SK-N-SH (cell line): Measurements from ENCODE around the gene PRR15. TPM values are rescaled to one million over a fixed set of nuclear protein-coding genes. Genes with fewer than 3 reads are reported as not detected.

Experiments
- CTCF ChIA-PET: fragments of 300-600, 350-600 bp; formaldehyde crosslinking; extraction: SDS; loops from one replicate; lab custom pipeline; 2021; lab: Yijun Ruan, JAX
- POLR2A ChIA-PET: fragments of 350-600 bp; sonication (Branson Sonifier 250); formaldehyde crosslinking; extraction: SDS; loops from one replicate; lab custom pipeline; 2020; ENCODE audit warnings: antibody characterized with exemption, inconsistent platforms; lab: Yijun Ruan, JAX
- DNase-seq: peaks from one replicate; pipeline ENCODE4 v3.0.0; 2012
- H2AFZ ChIP-seq: fragments of 200-600 bp; sonication (generic); 2 replicates; pipeline ENCODE4 v1.8.1; 2016; ENCODE audit warnings: antibody characterized with exemption, mild to moderate bottlenecking, low read depth
- H3F3A ChIP-seq: fragments of 200-600 bp; sonication (generic); replicated peaks from 2 replicates; pipeline ENCODE3; 2016; ENCODE audit warnings: antibody characterized with exemption, mild to moderate bottlenecking; ENCODE audit not compliant: insufficient read depth
- H3K27ac ChIP-seq, 2 experiments: fragments of 200-500 bp in 1 of 2; fragments of 200-600 bp in 1 of 2; sonication (Bioruptor generic) in 1 of 2; sonication (generic), shearing (Covaris generic) in 1 of 2; 2 replicates each; pipeline versions ENCODE4 v1.5.1 to v1.6.1; 2014 to 2016; ENCODE audit warnings: low read depth in 2 of 2, inconsistent platforms in 1 of 2, low read length in 1 of 2, mild to moderate bottlenecking in 1 of 2, mixed read lengths in 1 of 2
- H3K27me3 ChIP-seq: fragments of 200-600 bp; sonication (generic), shearing (Covaris generic); 2 replicates; pipeline ENCODE4 v1.6.1; 2016; ENCODE audit warnings: mixed run types; ENCODE audit not compliant: insufficient read depth
- H3K36me3 ChIP-seq, 2 experiments: fragments of 200-500 bp in 1 of 2; fragments of 200-600 bp in 1 of 2; sonication (Bioruptor generic) in 1 of 2; sonication (generic) in 1 of 2; replicated peaks in 1 of 2; 2 replicates each; pipeline versions ENCODE3 to v1.5.1; 2014 to 2016; ENCODE audit warnings: low read length in 1 of 2, mild to moderate bottlenecking in 1 of 2; ENCODE audit not compliant: insufficient read depth in 2 of 2, control insufficient read depth in 1 of 2
- H3K4me1 ChIP-seq, 2 experiments: fragments of 200-500 bp in 1 of 2; fragments of 200-600 bp in 1 of 2; sonication (Bioruptor generic) in 1 of 2; sonication (generic), shearing (Covaris generic) in 1 of 2; 2 replicates each; pipeline versions ENCODE4 v1.5.1 to v1.6.1; 2014 to 2016; ENCODE audit warnings: low read depth in 1 of 2, low read length in 1 of 2, mixed run types in 1 of 2; ENCODE audit not compliant: insufficient read depth in 2 of 2, control insufficient read depth in 1 of 2
- H3K4me2 ChIP-seq: fragments of 200-600 bp; sonication (generic), shearing (Covaris generic); 2 replicates; pipeline ENCODE4 v1.6.1; 2017; ENCODE audit warnings: mixed run types
- H3K4me3 ChIP-seq, 2 experiments: fragments of 200-500 bp in 1 of 2; fragments of 200-600 bp in 1 of 2; sonication (Bioruptor generic) in 1 of 2; sonication (generic), shearing (Covaris generic) in 1 of 2; 2 replicates each; pipeline versions ENCODE4 v1.5.1 to v1.8.1; 2014 to 2016; ENCODE audit warnings: low read depth in 2 of 2, inconsistent platforms in 1 of 2, low read length in 1 of 2, mild to moderate bottlenecking in 1 of 2, mixed read lengths in 1 of 2, moderate library complexity in 1 of 2
- H3K79me2 ChIP-seq: fragments of 200-600 bp; sonication (generic); 2 replicates; pipeline ENCODE4 v1.8.1; 2017; ENCODE audit warnings: mild to moderate bottlenecking; ENCODE audit not compliant: insufficient read depth
- H3K9ac ChIP-seq: fragments of 200-600 bp; sonication (generic); 2 replicates; pipeline ENCODE4 v1.6.1; 2017; ENCODE audit warnings: mixed run types
- H3K9me2 ChIP-seq: fragments of 200-600 bp; sonication (generic); 2 replicates; pipeline ENCODE4 v1.6.1; 2017; ENCODE audit warnings: mixed run types
- H3K9me3 ChIP-seq: fragments of 200-600 bp; sonication (generic); 2 replicates; pipeline ENCODE4 v1.6.1; 2017; ENCODE audit warnings: mixed run types, mild to moderate bottlenecking, moderate library complexity
- H4K20me1 ChIP-seq: fragments of 200-600 bp; sonication (generic); 2 replicates; pipeline ENCODE4 v1.6.1; 2017; ENCODE audit warnings: mild to moderate bottlenecking, mixed run types; ENCODE audit not compliant: insufficient read depth
- CHD2 ChIP-seq: fragments of 150-350 bp; IDR thresholded peaks from 2 replicates; pipeline ENCODE4 v1.6.1; 2018; ENCODE audit warnings: low read length; ENCODE audit not compliant: partially characterized antibody
- EP300 ChIP-seq, 2 experiments: IDR thresholded peaks; 2 replicates each; pipeline versions ENCODE4 v1.4.0 to v1.6.1; 2012; ENCODE audit warnings: borderline replicate concordance in 1 of 2, low read depth in 1 of 2, low read length in 1 of 2
- FOXJ3 ChIP-seq: sonication (generic); formaldehyde crosslinking; IDR thresholded peaks from 2 replicates; pipeline ENCODE4 v1.5.1; 2020; ENCODE audit warnings: mild to moderate bottlenecking, missing genetic modification reagents
- GABPA ChIP-seq: IDR thresholded peaks from 2 replicates; pipeline ENCODE4 v1.4.0; 2012; ENCODE audit warnings: low read depth, mild to moderate bottlenecking
- JUND ChIP-seq: IDR thresholded peaks from 2 replicates; pipeline ENCODE4 v1.4.0; 2012
- MAX ChIP-seq: IDR thresholded peaks from 2 replicates; pipeline ENCODE4 v1.4.0; 2012; ENCODE audit warnings: low read depth
- NFIC ChIP-seq: IDR thresholded peaks from 2 replicates; pipeline ENCODE4 v1.4.0; 2012; ENCODE audit warnings: borderline replicate concordance
- PBX3 ChIP-seq: IDR thresholded peaks from 2 replicates; pipeline ENCODE4; 2012
- RAD21 ChIP-seq: IDR thresholded peaks from 2 replicates; pipeline ENCODE4 v1.6.1; 2012; ENCODE audit warnings: mild to moderate bottlenecking, low read length
- RFX5 ChIP-seq: IDR thresholded peaks from 2 replicates; pipeline ENCODE4 v1.6.1; 2012; ENCODE audit warnings: mild to moderate bottlenecking, improper control_type of control experiment, low read length
- TCF12 ChIP-seq: IDR thresholded peaks from 2 replicates; pipeline ENCODE4 v1.4.0; 2012
- TEAD4 ChIP-seq: IDR thresholded peaks from 2 replicates; pipeline ENCODE4 v1.4.0; 2012; ENCODE audit warnings: mild to moderate bottlenecking, borderline replicate concordance; ENCODE audit not compliant: insufficient read depth
- ZBTB33 ChIP-seq: IDR thresholded peaks from 2 replicates; pipeline ENCODE4 v1.4.0; 2012; ENCODE audit warnings: low read depth, borderline replicate concordance
- WGBS: methylation state at CpG from one replicate; pipeline ENCODE4 v1.1.6; 2017; ENCODE audit warnings: low lambda C conversion rate; 5-methylcytosine and 5-hydroxymethylcytosine counted together
- polyA plus RNA-seq, 3 experiments: library from polyadenylated mRNA; depleted of rRNA; stranded (reverse); fragments of >200 nt; gene quantifications; 2 replicates each; pipeline ENCODE4 v1.2.3, GENCODE V29; 2012

The PRR15 gene
- polyA plus RNA-seq, 1 of the 3 experiments (the other 2 are of a cell fraction) = 0.49 TPM

GRCh38 chr7:29557954-29558353 is 5.7 kb upstream of the PRR15 start:
- H3K9me2 ChIP-seq = no peaks in the 10 kb centered on the region
- TF ChIP-seq EP300 (IDR thresholded peaks at IDR 0.05; ENCODE audit: borderline replicate concordance in 1 of 2, low read depth in 1 of 2, low read length in 1 of 2) (no peak), FOXJ3 (no peak), ZBTB33 (no peak), TEAD4 (no peak), JUND (no peak), TCF12 (peak; percentile 24; the same call in 1 of the 2 replicates), CHD2 (no peak), GABPA (no peak), MAX (no peak), RAD21 (no peak), PBX3 (0 out of 2 replicates have a peak, but pooled peaks have one; percentile 14), NFIC (no peak), RFX5 (no peak)
- CTCF ChIA-PET = interaction anchor here (0.6 kb wide), 1 partner anchor 256 kb away, joined by 3 read pairs; no protein-coding TSS in a partner anchor
- H3K9ac ChIP-seq = no peak overlapping the region
- no peak overlapping the region for H3K4me2 ChIP-seq
- DNase-seq = no peak
- H3F3A ChIP-seq = no peaks in the 10 kb centered on the region
- H3K27me3 ChIP-seq = peaks cover 1% of the 10 kb centered on the region
- H4K20me1 ChIP-seq = no peaks in the 10 kb centered on the region
- H2AFZ ChIP-seq = no peak overlapping the region
- WGBS = 29% methylated on average over 3 of the region's 3 CpGs
- POLR2A ChIA-PET = no interaction called here
- H3K4me3 ChIP-seq = no peak overlapping the region
- no peaks in the 10 kb centered on the region for H3K9me3 ChIP-seq
- H3K27ac ChIP-seq = no peak overlapping the region
- H3K79me2 ChIP-seq = no peaks in the 10 kb centered on the region
- H3K4me1 ChIP-seq = peaks cover 0 to under 1% of the 10 kb centered on the region in 2 experiments; a peak in 1 of 4 replicates
- no peaks in the 10 kb centered on the region for H3K36me3 ChIP-seq

GRCh38 chr7:29561271-29561670 is 2.4 kb upstream of the PRR15 start:
- 92% methylated on average over 7 of the region's 7 CpGs for WGBS
- H3F3A ChIP-seq = no peaks in the 10 kb centered on the region
- no peak for DNase-seq
- TF ChIP-seq RFX5 = no peak
- TF ChIP-seq, all 33 proteins: peak for 0
- Histone ChIP-seq H3K4me2 (no peak overlapping the region), H3K4me1 (peaks cover 0 to 34% of the 10 kb centered on the region in 2 experiments; a peak in 1 of 4 replicates), H3K4me3 (no peak overlapping the region), H3K9ac (no peak overlapping the region), H3K79me2 (no peaks in the 10 kb centered on the region), H3K36me3 (no peaks in the 10 kb centered on the region), H4K20me1 (no peaks in the 10 kb centered on the region), H3K9me2 (no peaks in the 10 kb centered on the region), H3K27me3 (peaks cover 23% of the 10 kb centered on the region), H3K9me3 (no peaks in the 10 kb centered on the region), H2AFZ (no peak overlapping the region), H3K27ac (no peak overlapping the region)
- CTCF ChIA-PET = no interaction called here
- POLR2A ChIA-PET = no interaction called here
